ENCODE results near the gene MAS1L. TPM values are rescaled to one million over a fixed set of nuclear protein-coding genes. Genes with fewer than 3 reads are reported as not detected.

Gene MAS1L
- total RNA-seq, 1 experiment from 2014 or later, result not detected

- Histone ChIP-seq H3K9ac (ENCODE audit: extremely low read depth, insufficient read length, low read length) (no peak overlapping the region), H3K4me1 (ENCODE audit: insufficient read depth, low read length) (0 out of 2 replicates have a peak, but pooled peaks cover 4% of the 10 kb centered on the region), H2BK20ac (ENCODE audit: low read depth, low read length, poor library complexity, severe bottlenecking) (no peak overlapping the region), H2AK5ac (ENCODE audit: insufficient read length, low read length) (no peak overlapping the region), H2BK12ac (ENCODE audit: insufficient read length, low read depth, low read length) (no peak overlapping the region), H2BK15ac (ENCODE audit: low read depth, low read length) (no peak overlapping the region), H2BK5ac (ENCODE audit: insufficient read length, low read length) (no peak overlapping the region), H3K79me1 (ENCODE audit: insufficient read depth, low read depth, low read length, poor library complexity, severe bottlenecking) (no peaks in the 10 kb centered on the region), H3K27ac (ENCODE audit: insufficient read length, low read depth, low read length) (no peak overlapping the region), H3K18ac (ENCODE audit: insufficient read length, low read depth, low read length) (no peak overlapping the region), H3K14ac (ENCODE audit: insufficient read depth, low read length) (no peak overlapping the region), H4K8ac (replicated peaks; ENCODE audit: insufficient read length, low read depth, low read length) (no peak overlapping the region), H4K20me1 (ENCODE audit: control insufficient read depth, insufficient read depth, insufficient read length) (no peaks in the 10 kb centered on the region), H4K91ac (ENCODE audit: insufficient read length, low read depth, low read length) (no peak overlapping the region), H3T11ph (ENCODE audit: low read length) (no peak overlapping the region), H3K4me2 (ENCODE audit: insufficient read depth, insufficient read length, low read length) (no peak overlapping the region), H3K23me2 (ENCODE audit: insufficient read length, low read depth, low read length, poor library complexity, severe bottlenecking) (no peaks in the 10 kb centered on the region), H4K5ac (ENCODE audit: insufficient read length, low read depth, low read length) (no peak overlapping the region), H3K23ac (ENCODE audit: insufficient read length, low read depth, low read length) (no peak overlapping the region), H2AFZ (ENCODE audit: low read length) (no peak overlapping the region), H3K27me3 (ENCODE audit: insufficient read depth, low read length) (no peaks in the 10 kb centered on the region), H3K56ac (ENCODE audit: insufficient read length, low read depth, low read length) (no peak overlapping the region), H3K4ac (ENCODE audit: low read depth, low read length) (no peak overlapping the region), H3K9me3 (ENCODE audit: control insufficient read depth, low read depth, low read length) (no peaks in the 10 kb centered on the region), H3K79me2 (ENCODE audit: insufficient read depth, low read length) (no peaks in the 10 kb centered on the region), H2BK120ac (ENCODE audit: low read depth, low read length, poor library complexity, severe bottlenecking) (no peak overlapping the region)
- no peak for DNase-seq
- Mint-ChIP-seq H3K4me1 (peaks cover 3% of the 10 kb centered on the region in 2 experiments; a peak in 3 of 4 replicates), H3K9me3 (peaks cover 0 to 2% of the 10 kb centered on the region in 2 experiments; a peak in 3 of 5 replicates), H3K27me3 (ENCODE audit: low read depth) (no peaks in the 10 kb centered on the region; the same call in 1 of the 2 replicates), H3K27ac (no peak overlapping the region; a peak in 1 of 7 replicates), H3K4me3 (no peak overlapping the region), H3K36me3 (ENCODE audit: insufficient read depth in 1 of 3, low read depth in 3 of 3) (no peaks in the 10 kb centered on the region)
- WGBS (ENCODE audit: extremely low coverage, insufficient read length, low lambda C conversion rate), result no CpG with 5 or more reads among the region's 6 CpGs
- no peak for TF ChIP-seq CTCF (conservative IDR thresholded peaks at IDR 0.05)
Observed at GRCh38 chr6:29462022-29462421, 25.7 kb downstream of the MAS1L start.
